Hematopoietic multipotent progenitor cell treated with erythropoietin and hydrocortisone succinate and interleukin-3 and kit ligand, for 4 days (in vitro differentiated cells): Measurements from ENCODE around the gene RNF149.
"Not testable (repeated sequence)": the region's sequence is repeated elsewhere in the genome, so short reads cannot be mapped to it uniquely, and the experiment has no call there.

Experiments
- DNase-seq: peaks from one replicate; pipeline ENCODE4 v3.0.0-alpha.2; 2015

Gene RNF149

GRCh38 chr2:101330253-101330933, 21.9 kb upstream of the RNF149 start:
- peak; percentile 50 for DNase-seq

GRCh38 chr2:101329026-101329425, 20.5 kb upstream of the RNF149 start:
- DNase-seq, result no peak

GRCh38 chr2:101328474-101329007, 20.0 kb upstream of the RNF149 start:
- DNase-seq, result peak; percentile 82

- no peak for DNase-seq
These were observed 19.4 kb upstream of the RNF149 start for GRCh38 chr2:101327863-101328394.

GRCh38 chr2:101325425-101325824, 16.9 kb upstream of the RNF149 start:
- DNase-seq, result no peak

- not testable (repeated sequence) for DNase-seq
These were observed 8.1 kb upstream of the RNF149 start for GRCh38 chr2:101316568-101316967.

GRCh38 chr2:101311696-101312017, 3.2 kb upstream of the RNF149 start:
- DNase-seq, result peak; percentile 37

GRCh38 chr2:101310834-101311695, 2.6 kb upstream of the RNF149 start:
- DNase-seq, result no peak

- no peak for DNase-seq
These were observed 1.8 kb upstream of the RNF149 start for GRCh38 chr2:101310090-101310833.

- peak; percentile 49 for DNase-seq
These were observed 510 bp downstream of the RNF149 start for GRCh38 chr2:101307950-101308431.

- no peak for DNase-seq
These were observed 998 bp downstream of the RNF149 start for GRCh38 chr2:101307503-101307902.

- no peak for DNase-seq
These were observed 2.1 kb downstream of the RNF149 start for GRCh38 chr2:101306410-101306809.

GRCh38 chr2:101305492-101306078, 2.9 kb downstream of the RNF149 start:
- peak; percentile 35 for DNase-seq

- no peak for DNase-seq
These were observed 3.5 kb downstream of the RNF149 start for GRCh38 chr2:101305035-101305434.

- no peak for DNase-seq
These were observed 4.8 kb downstream of the RNF149 start for GRCh38 chr2:101303688-101304087.

- no peak for DNase-seq
These were observed 6.5 kb downstream of the RNF149 start for GRCh38 chr2:101302016-101302415.

- no peak for DNase-seq
These were observed 7.7 kb downstream of the RNF149 start for GRCh38 chr2:101300836-101301235.

- no peak for DNase-seq
These were observed 8.3 kb downstream of the RNF149 start for GRCh38 chr2:101300164-101300563.

GRCh38 chr2:101299604-101300003, 8.9 kb downstream of the RNF149 start:
- no peak for DNase-seq

- no peak for DNase-seq
These were observed 11.1 kb downstream of the RNF149 start for GRCh38 chr2:101297383-101297782.

- DNase-seq, result no peak
These were observed 12.1 kb downstream of the RNF149 start for GRCh38 chr2:101296371-101296770.

GRCh38 chr2:101295895-101296294, 12.6 kb downstream of the RNF149 start:
- no peak for DNase-seq

- DNase-seq, result no peak
These were observed 13.6 kb downstream of the RNF149 start for GRCh38 chr2:101294861-101295260.
